SK-N-SH (cell line): ENCODE results near the gene RABL6. TPM values are rescaled to one million over a fixed set of nuclear protein-coding genes. Genes with fewer than 3 reads are reported as not detected.

Source experiments
- CTCF ChIA-PET: fragments of 300-600, 350-600 bp; formaldehyde crosslinking; extraction: SDS; loops from one replicate; lab custom pipeline; 2021; lab: Yijun Ruan, JAX
- POLR2A ChIA-PET: fragments of 350-600 bp; sonication (Branson Sonifier 250); formaldehyde crosslinking; extraction: SDS; loops from one replicate; lab custom pipeline; 2020; ENCODE audit warnings: antibody characterized with exemption, inconsistent platforms; lab: Yijun Ruan, JAX
- DNase-seq: peaks from one replicate; pipeline ENCODE4 v3.0.0; 2012
- H2AFZ ChIP-seq: fragments of 200-600 bp; sonication (generic); 2 replicates; pipeline ENCODE4 v1.8.1; 2016; ENCODE audit warnings: antibody characterized with exemption, mild to moderate bottlenecking, low read depth
- H3F3A ChIP-seq: fragments of 200-600 bp; sonication (generic); replicated peaks from 2 replicates; pipeline ENCODE3; 2016; ENCODE audit warnings: antibody characterized with exemption, mild to moderate bottlenecking; ENCODE audit not compliant: insufficient read depth
- H3K27ac ChIP-seq, 2 experiments: fragments of 200-500 bp in 1 of 2; fragments of 200-600 bp in 1 of 2; sonication (Bioruptor generic) in 1 of 2; sonication (generic), shearing (Covaris generic) in 1 of 2; 2 replicates each; pipeline versions ENCODE4 v1.5.1 to v1.6.1; 2014 to 2016; ENCODE audit warnings: low read depth in 2 of 2, inconsistent platforms in 1 of 2, low read length in 1 of 2, mild to moderate bottlenecking in 1 of 2, mixed read lengths in 1 of 2
- H3K27me3 ChIP-seq: fragments of 200-600 bp; sonication (generic), shearing (Covaris generic); 2 replicates; pipeline ENCODE4 v1.6.1; 2016; ENCODE audit warnings: mixed run types; ENCODE audit not compliant: insufficient read depth
- H3K36me3 ChIP-seq, 2 experiments: fragments of 200-500 bp in 1 of 2; fragments of 200-600 bp in 1 of 2; sonication (Bioruptor generic) in 1 of 2; sonication (generic) in 1 of 2; replicated peaks in 1 of 2; 2 replicates each; pipeline versions ENCODE3 to v1.5.1; 2014 to 2016; ENCODE audit warnings: low read length in 1 of 2, mild to moderate bottlenecking in 1 of 2; ENCODE audit not compliant: insufficient read depth in 2 of 2, control insufficient read depth in 1 of 2
- H3K4me1 ChIP-seq, 2 experiments: fragments of 200-500 bp in 1 of 2; fragments of 200-600 bp in 1 of 2; sonication (Bioruptor generic) in 1 of 2; sonication (generic), shearing (Covaris generic) in 1 of 2; 2 replicates each; pipeline versions ENCODE4 v1.5.1 to v1.6.1; 2014 to 2016; ENCODE audit warnings: low read depth in 1 of 2, low read length in 1 of 2, mixed run types in 1 of 2; ENCODE audit not compliant: insufficient read depth in 2 of 2, control insufficient read depth in 1 of 2
- H3K4me2 ChIP-seq: fragments of 200-600 bp; sonication (generic), shearing (Covaris generic); 2 replicates; pipeline ENCODE4 v1.6.1; 2017; ENCODE audit warnings: mixed run types
- H3K4me3 ChIP-seq, 2 experiments: fragments of 200-500 bp in 1 of 2; fragments of 200-600 bp in 1 of 2; sonication (Bioruptor generic) in 1 of 2; sonication (generic), shearing (Covaris generic) in 1 of 2; 2 replicates each; pipeline versions ENCODE4 v1.5.1 to v1.8.1; 2014 to 2016; ENCODE audit warnings: low read depth in 2 of 2, inconsistent platforms in 1 of 2, low read length in 1 of 2, mild to moderate bottlenecking in 1 of 2, mixed read lengths in 1 of 2, moderate library complexity in 1 of 2
- H3K79me2 ChIP-seq: fragments of 200-600 bp; sonication (generic); 2 replicates; pipeline ENCODE4 v1.8.1; 2017; ENCODE audit warnings: mild to moderate bottlenecking; ENCODE audit not compliant: insufficient read depth
- H3K9ac ChIP-seq: fragments of 200-600 bp; sonication (generic); 2 replicates; pipeline ENCODE4 v1.6.1; 2017; ENCODE audit warnings: mixed run types
- H3K9me2 ChIP-seq: fragments of 200-600 bp; sonication (generic); 2 replicates; pipeline ENCODE4 v1.6.1; 2017; ENCODE audit warnings: mixed run types
- H3K9me3 ChIP-seq: fragments of 200-600 bp; sonication (generic); 2 replicates; pipeline ENCODE4 v1.6.1; 2017; ENCODE audit warnings: mixed run types, mild to moderate bottlenecking, moderate library complexity
- H4K20me1 ChIP-seq: fragments of 200-600 bp; sonication (generic); 2 replicates; pipeline ENCODE4 v1.6.1; 2017; ENCODE audit warnings: mild to moderate bottlenecking, mixed run types; ENCODE audit not compliant: insufficient read depth
- ELF1 ChIP-seq: IDR thresholded peaks from 2 replicates; pipeline ENCODE4 v1.4.0; 2012
- EZH2phosphoT487 ChIP-seq: fragments of 200-600 bp; sonication (generic); IDR thresholded peaks from 2 replicates; pipeline ENCODE4 v1.6.1; 2017; ENCODE audit warnings: low read depth, mixed run types, mild to moderate bottlenecking, antibody characterized with exemption, moderate library complexity, borderline replicate concordance
- FOSL2 ChIP-seq: IDR thresholded peaks from 2 replicates; pipeline ENCODE4 v1.4.0; 2012; ENCODE audit warnings: low read depth, mild to moderate bottlenecking, moderate library complexity, borderline replicate concordance
- FOXJ3 ChIP-seq: sonication (generic); formaldehyde crosslinking; IDR thresholded peaks from 2 replicates; pipeline ENCODE4 v1.5.1; 2020; ENCODE audit warnings: mild to moderate bottlenecking, missing genetic modification reagents
- FOXM1 ChIP-seq: IDR thresholded peaks from 2 replicates; pipeline ENCODE4 v1.4.0; 2012; ENCODE audit warnings: low read depth, mild to moderate bottlenecking
- GABPA ChIP-seq: IDR thresholded peaks from 2 replicates; pipeline ENCODE4 v1.4.0; 2012; ENCODE audit warnings: low read depth, mild to moderate bottlenecking
- GATA2 ChIP-seq: sonication (generic); formaldehyde crosslinking; IDR thresholded peaks from 2 replicates; pipeline ENCODE4 v1.5.0; 2020; ENCODE audit warnings: mild to moderate bottlenecking, missing genetic modification reagents
- MAX ChIP-seq: IDR thresholded peaks from 2 replicates; pipeline ENCODE4 v1.4.0; 2012; ENCODE audit warnings: low read depth
- MEF2A ChIP-seq: IDR thresholded peaks from 2 replicates; pipeline ENCODE4 v1.4.0; 2012; ENCODE audit warnings: low read depth, borderline replicate concordance
- MXI1 ChIP-seq: IDR thresholded peaks from 2 replicates; pipeline ENCODE4 v1.6.1; 2012; ENCODE audit warnings: mild to moderate bottlenecking, low read depth, low read length, improper control_type of control experiment
- NFIC ChIP-seq: IDR thresholded peaks from 2 replicates; pipeline ENCODE4 v1.4.0; 2012; ENCODE audit warnings: borderline replicate concordance
- NRF1 ChIP-seq: IDR thresholded peaks from 2 replicates; pipeline ENCODE4 v1.6.1; 2012; ENCODE audit warnings: low read depth, mild to moderate bottlenecking, low read length
- PBX3 ChIP-seq: IDR thresholded peaks from 2 replicates; pipeline ENCODE4; 2012
- POLR2AphosphoS5 ChIP-seq: IDR thresholded peaks from 2 replicates; pipeline ENCODE4 v1.6.1; 2012; ENCODE audit warnings: low read depth, low read length
- RAD21 ChIP-seq: IDR thresholded peaks from 2 replicates; pipeline ENCODE4 v1.6.1; 2012; ENCODE audit warnings: mild to moderate bottlenecking, low read length
- SIN3A ChIP-seq: IDR thresholded peaks from 2 replicates; pipeline ENCODE4 v1.6.1; 2012; ENCODE audit warnings: low read depth, mild to moderate bottlenecking, low read length, moderate library complexity, borderline replicate concordance
- USF1 ChIP-seq: IDR thresholded peaks from 2 replicates; pipeline ENCODE4 v1.4.0; 2012; ENCODE audit warnings: low read depth, borderline replicate concordance
- ZBTB33 ChIP-seq: IDR thresholded peaks from 2 replicates; pipeline ENCODE4 v1.4.0; 2012; ENCODE audit warnings: low read depth, borderline replicate concordance
- WGBS: methylation state at CpG from one replicate; pipeline ENCODE4 v1.1.6; 2017; ENCODE audit warnings: low lambda C conversion rate; 5-methylcytosine and 5-hydroxymethylcytosine counted together
- polyA plus RNA-seq, 3 experiments: library from polyadenylated mRNA; depleted of rRNA; stranded (reverse); fragments of >200 nt; gene quantifications; 2 replicates each; pipeline ENCODE4 v1.2.3, GENCODE V29; 2012

Gene RABL6
- polyA plus RNA-seq, 1 of the 3 experiments (the other 2 are of a cell fraction), result 43.6 TPM

- 89% methylated on average over 26 of the region's 26 CpGs for WGBS
- Histone ChIP-seq H3K27ac (no peak overlapping the region), H3K9me2 (no peaks in the 10 kb centered on the region), H3F3A (no peaks in the 10 kb centered on the region), H3K27me3 (no peaks in the 10 kb centered on the region), H3K4me3 (no peak overlapping the region), H2AFZ (no peak overlapping the region), H3K36me3 (peaks cover 16 to 37% of the 10 kb centered on the region in 2 experiments), H3K4me1 (peaks cover 9 to 19% of the 10 kb centered on the region in 2 experiments; a peak in 3 of 4 replicates), H3K9me3 (no peaks in the 10 kb centered on the region), H3K79me2 (peaks cover 36% of the 10 kb centered on the region), H3K4me2 (no peak overlapping the region), H3K9ac (no peak overlapping the region), H4K20me1 (no peaks in the 10 kb centered on the region)
- CTCF ChIA-PET, result interaction anchor here (0.8 to 1.4 kb wide), 4 partner anchors 19 to 173 kb away, joined by 3 to 4 read pairs (median 3); partner anchors contain the start of gene AJM1
- POLR2A ChIA-PET, result interaction anchor here (0.7 to 1.1 kb wide), 3 partner anchors 10 to 61 kb away, joined by 3 to 4 read pairs (median 3); partner anchors contain the start of gene MAMDC4
- TF ChIP-seq SIN3A (no peak), GABPA (no peak), RAD21 (no peak), FOXM1 (no peak), POLR2AphosphoS5 (no peak), ELF1 (no peak), PBX3 (no peak), NRF1 (no peak), MXI1 (no peak), MAX (no peak), EZH2phosphoT487 (no peak), USF1 (no peak), NFIC (no peak), FOSL2 (no peak), GATA2 (CRISPR knock-in tag) (no peak), MEF2A (no peak), ZBTB33 (no peak), FOXJ3 (CRISPR knock-in tag) (no peak)
- no peak for DNase-seq
These were observed 54.2 kb downstream of the RABL6 start for GRCh38 chr9:136861874-136862457.
